ENCODE results near the gene OR2A12. TPM values are rescaled to one million over a fixed set of nuclear protein-coding genes. Genes with fewer than 3 reads are reported as not detected.

The OR2A12 gene
- total RNA-seq, 1 experiment from 2014 or later: not detected

- CTCF ChIA-PET: no interaction called here
- intact Hi-C loops (cut with micrococcal nuclease; ENCODE audit: unreplicated experiment): no loop called here
- no peaks in the 10 kb centered on the region for H3K4me1 ChIP-seq (ENCODE audit: insufficient read depth, low read length, poor library complexity, severe bottlenecking)
- DNase-seq (ENCODE audit: low spot score): no peak
- H3K27me3 ChIP-seq (replicated peaks; ENCODE audit: insufficient read depth, low read depth, low read length, poor library complexity): no peaks in the 10 kb centered on the region
- no TSS peak for BruUV-seq (replicated peaks)
- no peak overlapping the region for H3K4me3 ChIP-seq (ENCODE audit: low read depth, low read length, poor library complexity, severe bottlenecking)
- H3K27ac ChIP-seq (ENCODE audit: low read depth, low read length, poor library complexity, severe bottlenecking): no peak overlapping the region
- TF ChIP-seq CTCF (conservative IDR thresholded peaks at IDR 0.05; ENCODE audit: low read depth, low read length) (no peak), EZH2 (IDR thresholded peaks at IDR 0.05; ENCODE audit: borderline replicate concordance, low read depth, low read length, poor library complexity, severe bottlenecking) (no peak)
- POLR2A ChIA-PET (ENCODE audit: low non-redundant PET): no interaction called here
- H3K9me3 ChIP-seq (ENCODE audit: low read depth, low read length, poor library complexity, severe bottlenecking): no peaks in the 10 kb centered on the region
- H3K36me3 ChIP-seq (ENCODE audit: insufficient read depth, low read length, poor library complexity, severe bottlenecking): no peaks in the 10 kb centered on the region
Observed at GRCh38 chr7:144132262-144132661, 46.2 kb downstream of the OR2A12 start.

- DNase-seq (ENCODE audit: low spot score): no peak
- no TSS peak for BruUV-seq (replicated peaks)
- no peak for TF ChIP-seq CTCF (conservative IDR thresholded peaks at IDR 0.05; ENCODE audit: low read depth, low read length)
- TF ChIP-seq EZH2 (IDR thresholded peaks at IDR 0.05; ENCODE audit: borderline replicate concordance, low read depth, low read length, poor library complexity, severe bottlenecking): no peak
- no peaks in the 10 kb centered on the region for H3K36me3 ChIP-seq (ENCODE audit: insufficient read depth, low read length, poor library complexity, severe bottlenecking)
- H3K27ac ChIP-seq (ENCODE audit: low read depth, low read length, poor library complexity, severe bottlenecking): no peak overlapping the region
- intact Hi-C loops (cut with micrococcal nuclease; ENCODE audit: unreplicated experiment): no loop called here
- no peaks in the 10 kb centered on the region for H3K4me1 ChIP-seq (ENCODE audit: insufficient read depth, low read length, poor library complexity, severe bottlenecking)
- ChIA-PET POLR2A (ENCODE audit: low non-redundant PET) (no interaction called here), CTCF (no interaction called here)
- no peak overlapping the region for H3K4me3 ChIP-seq (ENCODE audit: low read depth, low read length, poor library complexity, severe bottlenecking)
- no peaks in the 10 kb centered on the region for H3K9me3 ChIP-seq (ENCODE audit: low read depth, low read length, poor library complexity, severe bottlenecking)
- H3K27me3 ChIP-seq (replicated peaks; ENCODE audit: insufficient read depth, low read depth, low read length, poor library complexity): no peaks in the 10 kb centered on the region
Observed at GRCh38 chr7:144133307-144133706, 47.2 kb downstream of the OR2A12 start.

GRCh38 chr7:144134116-144134515 lies 48.0 kb downstream of the OR2A12 start:
- ChIA-PET CTCF (no interaction called here), POLR2A (ENCODE audit: low non-redundant PET) (no interaction called here)
- TF ChIP-seq EZH2 (IDR thresholded peaks at IDR 0.05; ENCODE audit: borderline replicate concordance, low read depth, low read length, poor library complexity, severe bottlenecking) (no peak), CTCF (conservative IDR thresholded peaks at IDR 0.05; ENCODE audit: low read depth, low read length) (no peak)
- H3K9me3 ChIP-seq (ENCODE audit: low read depth, low read length, poor library complexity, severe bottlenecking): no peaks in the 10 kb centered on the region
- no peak overlapping the region for H3K4me3 ChIP-seq (ENCODE audit: low read depth, low read length, poor library complexity, severe bottlenecking)
- no peak overlapping the region for H3K27ac ChIP-seq (ENCODE audit: low read depth, low read length, poor library complexity, severe bottlenecking)
- no peak for DNase-seq (ENCODE audit: low spot score)
- H3K4me1 ChIP-seq (ENCODE audit: insufficient read depth, low read length, poor library complexity, severe bottlenecking): no peaks in the 10 kb centered on the region
- no peaks in the 10 kb centered on the region for H3K27me3 ChIP-seq (replicated peaks; ENCODE audit: insufficient read depth, low read depth, low read length, poor library complexity)
- BruUV-seq (replicated peaks): no TSS peak
- H3K36me3 ChIP-seq (ENCODE audit: insufficient read depth, low read length, poor library complexity, severe bottlenecking): no peaks in the 10 kb centered on the region
- intact Hi-C loops (cut with micrococcal nuclease; ENCODE audit: unreplicated experiment): no loop called here

Measured in A673 (cell line).